Tibial nerve (tissue), 4 donors: ENCODE measurements around the gene STIM2. TPM values are rescaled to one million over a fixed set of nuclear protein-coding genes. Genes with fewer than 3 reads are reported as not detected.

Experiments used
- DNase-seq, 2 donors: peaks; one replicate each; pipeline ENCODE4 v3.0.0-alpha.2; 2019; ENCODE audit warnings: low spot score in 2 of 2
- H3K27ac ChIP-seq, 4 donors: fragments of 200-600 bp; sonication (generic) in 3 of 4; one replicate each; pipeline ENCODE4 v1.5.1; 2017 to 2019; ENCODE audit warnings: mild to moderate bottlenecking in 1 of 4
- H3K27me3 ChIP-seq, 2 donors: fragments of 200-600 bp; sonication (generic) in 1 of 2; one replicate each; pipeline versions ENCODE4 v1.5.1 to v1.6.0; 2017 to 2019
- H3K36me3 ChIP-seq, 3 donors: fragments of 200-600 bp; sonication (generic); one replicate each; pipeline ENCODE4 v1.5.1; 2018 to 2019
- H3K4me1 ChIP-seq, 4 donors: fragments of 200-600 bp; sonication (generic) in 3 of 4; one replicate each; pipeline ENCODE4 v1.5.1; 2017 to 2019
- H3K4me3 ChIP-seq, 4 donors: fragments of 200-600 bp; sonication (generic) in 3 of 4; one replicate each; pipeline ENCODE4 v1.5.1; 2017 to 2019; ENCODE audit warnings: mild to moderate bottlenecking in 1 of 4, moderate library complexity in 1 of 4
- H3K9me3 ChIP-seq, 4 donors: fragments of 200-600 bp; sonication (generic) in 3 of 4; one replicate each; pipeline ENCODE4 v1.5.1; 2017 to 2019
- CTCF ChIP-seq, 5 experiments: fragments of 200-600 bp in 3 of 5; fragments of 450-650 bp in 2 of 5; sonication (generic) in 3 of 5; IDR thresholded peaks; one replicate each; pipeline ENCODE4 v1.5.1; 2016 to 2019; ENCODE audit warnings: antibody characterized with exemption in 5 of 5, mild to moderate bottlenecking in 3 of 5, moderate library complexity in 2 of 5
- EP300 ChIP-seq, 2 donors: sonication (generic); formaldehyde crosslinking; IDR thresholded peaks; one replicate each; pipeline ENCODE4 v1.6.1; 2017; ENCODE audit warnings: antibody characterized with exemption in 2 of 2, mild to moderate bottlenecking in 1 of 2
- POLR2A ChIP-seq, 2 donors: fragments of 450-650 bp; IDR thresholded peaks; one replicate each; pipeline ENCODE4 v1.6.1; 2017; ENCODE audit warnings: antibody characterized with exemption in 2 of 2, mild to moderate bottlenecking in 2 of 2, moderate library complexity in 2 of 2
- WGBS, 2 donors: methylation state at CpG; one replicate each; pipeline ENCODE4 v1.1.5; 2018; 5-methylcytosine and 5-hydroxymethylcytosine counted together
- total RNA-seq, 4 donors: library from RNA; depleted of rRNA; stranded (reverse); fragments of >200 nt; gene quantifications; one replicate each; pipeline ENCODE4 v1.1.0, GENCODE V29; 2016

STIM2 gene
- total RNA-seq, 4 donors from 2014 or later: 20.1 to 26.2 (median 21.8) TPM

- Histone ChIP-seq H3K9me3 (no peaks in the 10 kb centered on the region), H3K27me3 (peaks cover 0 to 4% of the 10 kb centered on the region in 2 donors), H3K4me3 (no peak overlapping the region), H3K4me1 (no peaks in the 10 kb centered on the region), H3K36me3 (no peaks in the 10 kb centered on the region), H3K27ac (no peak overlapping the region)
- no peak for DNase-seq
- TF ChIP-seq CTCF (IDR thresholded peaks at IDR 0.05): no peak
- no peak for TF ChIP-seq POLR2A (IDR thresholded peaks at IDR 0.05)
- no peak for TF ChIP-seq EP300 (IDR thresholded peaks at IDR 0.05)
- WGBS, 2 donors: 86 to 89% methylated on average over 6 of the region's 6 CpGs
Observed at GRCh38 chr4:27057662-27058061, 197.0 kb downstream of the STIM2 start.

GRCh38 chr4:27058819-27059406 lies 198.3 kb downstream of the STIM2 start:
- Histone ChIP-seq H3K27ac (no peak overlapping the region), H3K4me3 (no peak overlapping the region), H3K9me3 (no peaks in the 10 kb centered on the region), H3K4me1 (no peaks in the 10 kb centered on the region), H3K27me3 (peaks cover 0 to 4% of the 10 kb centered on the region in 2 donors), H3K36me3 (no peaks in the 10 kb centered on the region)
- no peak for DNase-seq
- 45 to 59% methylated on average over 5 of the region's 5 CpGs for WGBS, 2 donors
- TF ChIP-seq CTCF (IDR thresholded peaks at IDR 0.05) (no peak), EP300 (IDR thresholded peaks at IDR 0.05) (no peak), POLR2A (IDR thresholded peaks at IDR 0.05) (no peak)

GRCh38 chr4:27059446-27059845 lies 198.8 kb downstream of the STIM2 start:
- Histone ChIP-seq H3K36me3 (no peaks in the 10 kb centered on the region), H3K4me3 (no peak overlapping the region), H3K4me1 (no peaks in the 10 kb centered on the region), H3K27ac (no peak overlapping the region), H3K9me3 (no peaks in the 10 kb centered on the region), H3K27me3 (peaks cover 0 to 4% of the 10 kb centered on the region in 2 donors)
- WGBS, 2 donors: 57 to 76% methylated on average over 5 of the region's 5 CpGs
- DNase-seq: no peak
- TF ChIP-seq EP300 (IDR thresholded peaks at IDR 0.05) (no peak), POLR2A (IDR thresholded peaks at IDR 0.05) (no peak), CTCF (IDR thresholded peaks at IDR 0.05) (no peak)

GRCh38 chr4:27062256-27062655 lies 201.6 kb downstream of the STIM2 start:
- no peak for DNase-seq
- TF ChIP-seq POLR2A (IDR thresholded peaks at IDR 0.05): no peak
- no peak for TF ChIP-seq CTCF (IDR thresholded peaks at IDR 0.05)
- TF ChIP-seq EP300 (IDR thresholded peaks at IDR 0.05): no peak
- WGBS, 2 donors: 83 to 85% methylated on average over 7 of the region's 7 CpGs
- no peak overlapping the region for H3K4me3 ChIP-seq
- no peaks in the 10 kb centered on the region for H3K27me3 ChIP-seq
- H3K4me1 ChIP-seq: no peaks in the 10 kb centered on the region
- H3K27ac ChIP-seq: no peak overlapping the region
- no peaks in the 10 kb centered on the region for H3K9me3 ChIP-seq
- H3K36me3 ChIP-seq: no peaks in the 10 kb centered on the region

GRCh38 chr4:27066591-27066990 lies 205.9 kb downstream of the STIM2 start:
- H3K36me3 ChIP-seq: no peaks in the 10 kb centered on the region
- peak in 1 of 2 donors; percentile 21 for DNase-seq
- no peak overlapping the region for H3K4me3 ChIP-seq
- no peaks in the 10 kb centered on the region for H3K4me1 ChIP-seq
- no peak for TF ChIP-seq POLR2A (IDR thresholded peaks at IDR 0.05)
- no peak overlapping the region for H3K27ac ChIP-seq
- H3K9me3 ChIP-seq: no peaks in the 10 kb centered on the region
- no peaks in the 10 kb centered on the region for H3K27me3 ChIP-seq
- WGBS, 2 donors: 50 to 79% methylated on average over 3 of the region's 3 CpGs
